ENCODE data around the gene EGLN1.

DNA sequence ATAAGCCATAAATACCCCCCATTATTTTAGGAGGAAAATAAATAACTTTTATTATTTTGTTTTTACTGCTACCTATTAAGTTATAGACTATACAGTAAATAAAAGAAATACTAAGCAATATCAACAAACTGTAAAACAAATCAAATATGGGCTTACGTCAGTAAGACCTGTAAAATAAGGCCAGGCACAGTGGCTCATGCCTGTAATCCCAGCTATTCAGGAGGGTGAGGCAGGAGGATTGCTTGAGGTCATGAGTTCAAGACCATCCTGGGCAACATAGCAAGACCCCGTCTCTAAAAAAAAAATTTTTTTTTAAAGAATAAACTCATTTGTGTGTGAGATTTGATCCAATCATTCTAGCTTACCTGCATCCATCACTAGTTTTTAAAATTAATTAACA lies 17.8 kb downstream of the EGLN1 start:
- TF ChIP-seq ZBTB1 (tag by site-specific recombination; IDR thresholded peaks at IDR 0.05): no peak
- TF ChIP-seq CTCF (tag by site-specific recombination; IDR thresholded peaks at IDR 0.05): no peak
- TF ChIP-seq KLF1 (tag by site-specific recombination; IDR thresholded peaks at IDR 0.05): no peak
- TF ChIP-seq ZNF174 (tag by site-specific recombination; IDR thresholded peaks at IDR 0.05): no peak
- no peak for TF ChIP-seq ZNF791 (tag by site-specific recombination; IDR thresholded peaks at IDR 0.05)
- TF ChIP-seq ZNF248 (tag by site-specific recombination; IDR thresholded peaks at IDR 0.05): no peak
- TF ChIP-seq, protein P1, sequence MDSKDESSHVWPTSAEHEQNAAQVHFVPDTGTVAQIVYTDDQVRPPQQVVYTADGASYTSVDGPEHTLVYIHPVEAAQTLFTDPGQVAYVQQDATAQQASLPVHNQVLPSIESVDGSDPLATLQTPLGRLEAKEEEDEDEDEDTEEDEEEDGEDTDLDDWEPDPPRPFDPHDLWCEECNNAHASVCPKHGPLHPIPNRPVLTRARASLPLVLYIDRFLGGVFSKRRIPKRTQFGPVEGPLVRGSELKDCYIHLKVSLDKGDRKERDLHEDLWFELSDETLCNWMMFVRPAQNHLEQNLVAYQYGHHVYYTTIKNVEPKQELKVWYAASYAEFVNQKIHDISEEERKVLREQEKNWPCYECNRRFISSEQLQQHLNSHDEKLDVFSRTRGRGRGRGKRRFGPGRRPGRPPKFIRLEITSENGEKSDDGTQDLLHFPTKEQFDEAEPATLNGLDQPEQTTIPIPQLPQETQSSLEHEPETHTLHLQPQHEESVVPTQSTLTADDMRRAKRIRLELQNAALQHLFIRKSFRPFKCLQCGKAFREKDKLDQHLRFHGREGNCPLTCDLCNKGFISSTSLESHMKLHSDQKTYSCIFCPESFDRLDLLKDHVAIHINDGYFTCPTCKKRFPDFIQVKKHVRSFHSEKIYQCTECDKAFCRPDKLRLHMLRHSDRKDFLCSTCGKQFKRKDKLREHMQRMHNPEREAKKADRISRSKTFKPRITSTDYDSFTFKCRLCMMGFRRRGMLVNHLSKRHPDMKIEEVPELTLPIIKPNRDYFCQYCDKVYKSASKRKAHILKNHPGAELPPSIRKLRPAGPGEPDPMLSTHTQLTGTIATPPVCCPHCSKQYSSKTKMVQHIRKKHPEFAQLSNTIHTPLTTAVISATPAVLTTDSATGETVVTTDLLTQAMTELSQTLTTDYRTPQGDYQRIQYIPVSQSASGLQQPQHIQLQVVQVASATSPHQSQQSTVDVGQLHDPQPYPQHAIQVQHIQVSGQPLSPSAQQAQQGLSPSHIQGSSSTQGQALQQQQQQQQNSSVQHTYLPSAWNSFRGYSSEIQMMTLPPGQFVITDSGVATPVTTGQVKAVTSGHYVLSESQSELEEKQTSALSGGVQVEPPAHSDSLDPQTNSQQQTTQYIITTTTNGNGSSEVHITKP (tag by site-specific recombination; IDR thresholded peaks at IDR 0.05): no peak
- TF ChIP-seq ZSCAN30 (tag by site-specific recombination; IDR thresholded peaks at IDR 0.05): no peak
- TF ChIP-seq HIC1 (tag by site-specific recombination; IDR thresholded peaks at IDR 0.05): no peak
